GM10248 (cell line): ENCODE data around the gene SYNPR.

ENCODE experiments used
- CTCF ChIA-PET: fragments of 300-600 bp; sonication (Branson Sonifier 250); formaldehyde crosslinking; extraction: SDS; loops from one replicate; lab custom pipeline; 2021; ENCODE audit warnings: antibody characterized with exemption; lab: Yijun Ruan, JAX
- POLR2A ChIA-PET: fragments of 350-650 bp; sonication (Branson Sonifier 250); formaldehyde crosslinking; extraction: SDS; loops from one replicate; lab custom pipeline; 2020; ENCODE audit warnings: antibody characterized with exemption; lab: Yijun Ruan, JAX
- DNase-seq: peaks from one replicate; pipeline ENCODE4 v3.0.0; 2012; ENCODE audit errors: extremely low spot score
- CTCF ChIP-seq: IDR thresholded peaks from 2 replicates; pipeline ENCODE4 v1.5.1; 2012; ENCODE audit warnings: mild to moderate bottlenecking, low read depth; ENCODE audit errors: extremely low read depth, missing control alignments, control extremely low read depth

Gene SYNPR

GRCh38 chr3:63295806-63296205 lies 17.7 kb downstream of the SYNPR start:
- ChIA-PET POLR2A (no interaction called here), CTCF (interaction anchor here (1.2 to 2.4 kb wide), 2 partner anchors 10 to 522 kb away, joined by 3 to 8 read pairs; no protein-coding TSS in a partner anchor)
- TF ChIP-seq CTCF, result no peak
- DNase-seq, result no peak

GRCh38 chr3:63296249-63296648 lies 18.1 kb downstream of the SYNPR start:
- no peak for DNase-seq
- TF ChIP-seq CTCF, result no peak
- ChIA-PET CTCF (interaction anchor here (0.9 to 2.4 kb wide), 4 partner anchors 9 to 523 kb away, joined by 3 to 8 read pairs (median 3); partner anchors contain the start of gene C3orf49), POLR2A (no interaction called here)

- no peak for DNase-seq
- ChIA-PET POLR2A (no interaction called here), CTCF (interaction anchor here (1.5 to 1.6 kb wide), 2 partner anchors 12 to 14 kb away, joined by 3 to 4 read pairs; no protein-coding TSS in a partner anchor)
- no peak for TF ChIP-seq CTCF
Observed at GRCh38 chr3:63303238-63303637, 25.1 kb downstream of the SYNPR start.

GRCh38 chr3:63304421-63304820 lies 26.3 kb downstream of the SYNPR start:
- no peak for TF ChIP-seq CTCF
- ChIA-PET POLR2A (no interaction called here), CTCF (interaction anchor here (1.5 to 2.6 kb wide), 3 partner anchors 9 to 13 kb away, joined by 3 to 8 read pairs (median 4); no protein-coding TSS in a partner anchor)
- no peak for DNase-seq

- ChIA-PET CTCF (no interaction called here), POLR2A (no interaction called here)
- TF ChIP-seq CTCF, result no peak
- DNase-seq, result no peak
Observed at GRCh38 chr3:63308072-63308471, 30.0 kb downstream of the SYNPR start.

GRCh38 chr3:63309768-63310167 lies 31.7 kb downstream of the SYNPR start:
- POLR2A ChIA-PET, result no interaction called here
- no peak for DNase-seq
- no peak for TF ChIP-seq CTCF
- CTCF ChIA-PET, result interaction anchor here (1.2 kb wide), 1 partner anchor 9 kb away, joined by 4 read pairs; no protein-coding TSS in a partner anchor
